Stimulated activated CD8-positive, alpha-beta memory T cell treated with anti-CD3 and anti-CD28 coated beads, Interleukin-4, amount 100 ng/mL, for 48 hours (primary cell): ENCODE data around the gene DCP1A.
"Not testable (repeated sequence)": the region's sequence is repeated elsewhere in the genome, so short reads cannot be mapped to it uniquely, and the experiment has no call there.

Source experiments
- DNase-seq: peaks from one replicate; pipeline ENCODE4 v3.0.0-alpha.2; 2020

Gene DCP1A

GRCh38 chr3:53347261-53348064 is at the start of gene DCP1A:
DCP1A (minus strand) TSS chr3:53347543; CDS start chr3:53347517, 26 bp downstream.
- peak; percentile 96 for DNase-seq

- no peak for DNase-seq
These were observed 37.4 kb upstream of the DCP1A start for GRCh38 chr3:53384465-53385423.

- DNase-seq: no peak
These were observed 34.8 kb upstream of the DCP1A start for GRCh38 chr3:53382106-53382505.

- no peak for DNase-seq
These were observed 33.0 kb upstream of the DCP1A start for GRCh38 chr3:53380306-53380705.

GRCh38 chr3:53379898-53380297 is 32.6 kb upstream of the DCP1A start:
- DNase-seq: no peak

- DNase-seq: no peak
These were observed 30.5 kb upstream of the DCP1A start for GRCh38 chr3:53377794-53378193.

- DNase-seq: no peak
These were observed 29.3 kb upstream of the DCP1A start for GRCh38 chr3:53376679-53377078.

GRCh38 chr3:53375019-53375418 is 27.7 kb upstream of the DCP1A start:
- DNase-seq: peak; percentile 83

- DNase-seq: not testable (repeated sequence)
These were observed 23.4 kb upstream of the DCP1A start for GRCh38 chr3:53370719-53371118.

GRCh38 chr3:53361852-53362251 is 14.5 kb upstream of the DCP1A start:
- no peak for DNase-seq

GRCh38 chr3:53357458-53357857 is 10.1 kb upstream of the DCP1A start:
- DNase-seq: no peak

- DNase-seq: no peak
These were observed 7.7 kb upstream of the DCP1A start for GRCh38 chr3:53354945-53355498.

GRCh38 chr3:53353202-53353601 is 5.9 kb upstream of the DCP1A start:
- DNase-seq: no peak

GRCh38 chr3:53350652-53351051 is 3.3 kb upstream of the DCP1A start:
- no peak for DNase-seq

GRCh38 chr3:53348118-53348517 is 775 bp upstream of the DCP1A start:
- DNase-seq: not testable (repeated sequence)

- DNase-seq: no peak
These were observed 452 bp downstream of the DCP1A start for GRCh38 chr3:53346922-53347260.

GRCh38 chr3:53346514-53346913 is 829 bp downstream of the DCP1A start:
- no peak for DNase-seq

- no peak for DNase-seq
These were observed 5.0 kb downstream of the DCP1A start for GRCh38 chr3:53342353-53342752.

- DNase-seq: no peak
These were observed 10.0 kb downstream of the DCP1A start for GRCh38 chr3:53337167-53337940.

GRCh38 chr3:53334742-53335141 is 12.6 kb downstream of the DCP1A start:
- no peak for DNase-seq

- no peak for DNase-seq
These were observed 15.5 kb downstream of the DCP1A start for GRCh38 chr3:53331871-53332270.

- no peak for DNase-seq
These were observed 17.4 kb downstream of the DCP1A start for GRCh38 chr3:53329897-53330296.

GRCh38 chr3:53328746-53329145 is 18.6 kb downstream of the DCP1A start:
- DNase-seq: no peak
